ENCODE results near the gene RBFA.

Gene RBFA

DNA sequence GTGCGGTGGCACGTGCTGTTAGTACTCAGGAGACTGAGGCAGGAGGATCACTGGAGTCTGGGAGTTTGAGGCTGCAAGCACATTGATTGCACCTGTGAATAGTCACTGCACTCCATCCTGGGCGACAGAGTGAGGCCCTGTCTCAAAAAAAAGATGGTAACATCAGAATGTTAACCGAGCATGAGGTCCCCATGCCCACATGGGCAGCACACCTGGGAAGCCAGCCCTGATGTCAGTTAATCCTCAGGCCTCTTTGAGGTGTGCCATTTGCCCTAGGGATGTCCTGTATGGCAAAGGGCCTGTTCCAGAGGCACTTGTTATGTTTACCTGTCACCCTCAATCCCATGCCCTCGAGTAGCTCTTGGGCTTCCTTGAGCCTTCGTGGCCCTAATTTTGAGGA lies 16.6 kb downstream of the RBFA start:
- DNase-seq (ENCODE audit: low read depth), result no peak
- H3K4me3 ChIP-seq (ENCODE audit: low read depth, low read length), result no peak overlapping the region
- TF ChIP-seq, protein P1, sequence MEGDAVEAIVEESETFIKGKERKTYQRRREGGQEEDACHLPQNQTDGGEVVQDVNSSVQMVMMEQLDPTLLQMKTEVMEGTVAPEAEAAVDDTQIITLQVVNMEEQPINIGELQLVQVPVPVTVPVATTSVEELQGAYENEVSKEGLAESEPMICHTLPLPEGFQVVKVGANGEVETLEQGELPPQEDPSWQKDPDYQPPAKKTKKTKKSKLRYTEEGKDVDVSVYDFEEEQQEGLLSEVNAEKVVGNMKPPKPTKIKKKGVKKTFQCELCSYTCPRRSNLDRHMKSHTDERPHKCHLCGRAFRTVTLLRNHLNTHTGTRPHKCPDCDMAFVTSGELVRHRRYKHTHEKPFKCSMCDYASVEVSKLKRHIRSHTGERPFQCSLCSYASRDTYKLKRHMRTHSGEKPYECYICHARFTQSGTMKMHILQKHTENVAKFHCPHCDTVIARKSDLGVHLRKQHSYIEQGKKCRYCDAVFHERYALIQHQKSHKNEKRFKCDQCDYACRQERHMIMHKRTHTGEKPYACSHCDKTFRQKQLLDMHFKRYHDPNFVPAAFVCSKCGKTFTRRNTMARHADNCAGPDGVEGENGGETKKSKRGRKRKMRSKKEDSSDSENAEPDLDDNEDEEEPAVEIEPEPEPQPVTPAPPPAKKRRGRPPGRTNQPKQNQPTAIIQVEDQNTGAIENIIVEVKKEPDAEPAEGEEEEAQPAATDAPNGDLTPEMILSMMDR (conservative IDR thresholded peaks at IDR 0.05; ENCODE audit: low read depth, low read length), result no peak

DNA sequence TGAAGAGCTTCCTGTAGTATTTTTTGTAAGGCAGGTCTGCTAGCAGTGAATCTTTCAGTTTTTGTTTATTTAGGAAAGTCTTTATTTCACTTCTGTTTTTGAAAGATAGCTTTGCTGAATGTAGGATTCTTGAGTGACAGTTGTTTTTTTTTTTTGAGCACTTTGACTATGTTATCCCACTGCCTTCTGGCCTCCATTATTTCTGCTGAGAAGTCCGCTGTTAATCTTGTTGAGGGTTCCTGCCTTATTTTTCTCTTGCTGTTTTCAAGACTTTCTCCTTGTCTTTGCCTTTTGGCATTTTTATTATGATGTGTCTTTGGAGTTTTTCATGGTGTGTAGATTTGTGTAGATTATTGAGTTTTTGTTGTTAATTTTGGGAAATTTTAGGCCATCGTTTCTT lies 21.9 kb downstream of the RBFA start:
- TF ChIP-seq, protein P1 (conservative IDR thresholded peaks at IDR 0.05; ENCODE audit: low read depth, low read length), result no peak
- H3K4me3 ChIP-seq (ENCODE audit: low read depth, low read length), result no peak overlapping the region
- DNase-seq (ENCODE audit: low read depth), result no peak

DNA sequence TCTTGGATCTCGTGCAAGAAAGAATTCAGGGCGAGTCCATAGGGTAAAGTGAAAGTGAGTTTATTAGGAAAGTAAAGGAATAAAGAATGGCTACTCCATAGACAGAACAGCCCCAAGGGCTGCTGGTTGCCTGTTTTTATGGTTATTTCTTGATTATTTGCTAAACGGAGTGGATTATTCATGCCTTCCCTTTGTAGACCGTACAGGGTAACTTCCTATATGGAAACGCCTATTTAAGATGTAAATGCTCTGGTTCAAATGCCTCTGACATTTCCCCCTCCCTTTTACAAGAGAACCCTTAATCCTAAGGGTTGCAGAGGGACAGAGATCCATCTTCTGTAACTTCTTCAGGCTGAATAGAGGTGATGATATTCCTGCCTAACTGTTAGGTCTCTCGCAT lies 25.7 kb downstream of the RBFA start:
- H3K4me3 ChIP-seq (ENCODE audit: low read depth, low read length), result no peak overlapping the region
- TF ChIP-seq, protein P1 (conservative IDR thresholded peaks at IDR 0.05; ENCODE audit: low read depth, low read length), result no peak
- no peak for DNase-seq (ENCODE audit: low read depth)

DNA sequence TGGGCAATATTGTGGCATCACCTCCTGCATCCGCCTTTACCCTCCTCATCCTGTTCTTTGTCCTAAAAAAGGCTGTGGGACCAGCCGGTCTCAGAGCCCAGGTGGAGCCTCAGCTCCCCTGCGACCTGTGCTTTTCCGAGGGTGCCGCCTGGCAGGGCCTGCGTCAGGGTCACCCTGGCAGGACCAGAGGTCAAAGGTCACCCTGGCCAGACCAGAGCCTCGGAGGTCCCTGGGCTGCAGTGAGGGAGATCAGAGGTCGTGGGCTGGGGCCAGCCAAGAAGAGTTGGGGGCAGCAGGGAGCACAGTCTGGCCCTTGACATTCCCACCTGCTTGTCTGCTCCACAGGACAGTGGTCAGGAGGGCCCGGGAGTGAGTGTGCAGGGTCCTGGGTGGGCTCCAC lies 31.5 kb downstream of the RBFA start:
- TF ChIP-seq, protein P1 (conservative IDR thresholded peaks at IDR 0.05; ENCODE audit: low read depth, low read length), result no peak
- DNase-seq (ENCODE audit: low read depth), result no peak

DNA sequence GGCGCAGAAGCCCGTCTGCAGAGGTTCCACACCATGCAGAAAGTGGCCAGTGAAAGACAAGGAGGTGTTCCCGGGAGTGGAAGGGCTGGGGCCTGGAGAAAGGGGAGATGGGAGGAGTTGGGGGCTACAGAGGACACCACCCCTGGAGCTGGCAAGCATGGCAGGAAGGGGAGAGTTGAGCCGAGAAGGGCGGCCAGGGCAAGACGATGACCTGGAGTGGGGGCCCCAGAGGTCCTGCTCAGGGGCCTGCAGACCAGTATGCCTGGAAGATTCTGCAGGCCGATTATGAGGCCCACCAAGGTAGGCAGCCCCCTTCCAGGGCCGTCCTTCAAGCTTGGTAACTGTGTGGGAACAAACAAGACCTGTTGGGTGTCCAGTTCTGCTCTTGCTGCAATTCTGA lies 33.1 kb downstream of the RBFA start:
- no peak overlapping the region for H3K4me3 ChIP-seq (ENCODE audit: low read depth, low read length)
- TF ChIP-seq, protein P1 (conservative IDR thresholded peaks at IDR 0.05; ENCODE audit: low read depth, low read length), result no peak
- DNase-seq (ENCODE audit: low read depth), result no peak

More for the DNA sequence above, 31.5 kb downstream of the RBFA start:
- no peak overlapping the region for H3K4me3 ChIP-seq (ENCODE audit: low read depth, low read length)

DNA sequence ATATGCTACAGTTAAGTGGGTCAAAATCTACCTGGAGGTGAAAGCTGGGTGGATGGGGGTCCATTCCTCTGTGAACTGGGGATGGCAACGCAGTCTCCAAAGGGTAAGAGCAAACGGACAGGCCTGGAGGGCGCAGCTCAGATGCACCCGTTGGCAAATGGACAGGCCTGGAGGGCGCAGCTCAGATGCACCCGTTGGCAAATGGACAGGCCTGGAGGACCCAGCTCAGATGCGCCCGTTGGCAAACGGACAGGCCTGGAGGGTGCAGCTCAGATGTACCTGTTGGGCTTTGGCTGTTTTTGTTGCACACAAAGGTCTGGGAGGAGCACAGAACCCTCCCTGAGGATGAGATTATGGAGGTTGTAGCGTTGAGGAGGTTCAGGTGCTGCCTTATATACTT lies 33.7 kb downstream of the RBFA start:
- TF ChIP-seq, protein P1 (conservative IDR thresholded peaks at IDR 0.05; ENCODE audit: low read depth, low read length), result no peak
- DNase-seq (ENCODE audit: low read depth), result no peak
- no peak overlapping the region for H3K4me3 ChIP-seq (ENCODE audit: low read depth, low read length)

DNA sequence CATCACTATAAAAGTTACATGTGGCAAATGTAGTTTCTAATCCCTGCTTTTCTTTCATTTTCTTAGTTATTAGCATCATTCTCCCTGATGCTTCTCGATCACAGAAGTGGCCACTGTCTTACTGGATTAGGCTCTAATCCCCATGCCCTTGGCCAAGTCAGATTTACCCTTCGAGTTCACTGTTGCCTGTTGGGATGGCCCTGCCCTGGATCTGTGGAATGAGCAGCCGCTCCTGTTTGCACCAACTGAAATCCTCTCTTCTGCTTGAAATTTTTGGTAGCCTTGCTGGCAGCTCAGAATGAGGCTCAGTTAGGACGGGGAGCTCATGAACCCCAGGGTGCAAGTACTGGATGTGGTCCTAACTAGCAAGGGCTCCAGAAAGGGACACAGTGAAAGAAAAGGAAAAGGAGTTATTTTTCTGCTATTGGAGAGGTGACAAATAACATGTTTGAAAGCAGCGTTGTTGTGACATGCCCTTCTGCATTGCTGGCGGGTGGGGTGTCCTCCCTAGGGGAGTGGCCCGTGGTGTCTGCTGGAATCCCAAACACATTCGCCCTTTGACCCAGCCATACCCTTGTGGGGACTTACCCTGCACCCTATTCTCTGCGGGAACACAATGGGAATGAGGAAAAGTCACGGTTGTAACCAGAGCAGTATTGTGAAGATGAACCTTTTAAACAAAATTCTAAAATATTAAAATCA lies 34.5 kb downstream of the RBFA start:
- H3K4me3 ChIP-seq (ENCODE audit: low read depth, low read length), result no peak overlapping the region
- DNase-seq (ENCODE audit: low read depth), result no peak
- TF ChIP-seq, protein P1 (conservative IDR thresholded peaks at IDR 0.05; ENCODE audit: low read depth, low read length), result no peak

Data from choroid plexus epithelial cell (primary cell).